Neutrophil (primary cell): Measurements from ENCODE around the gene LMO7.

Experiments
- H3K27ac ChIP-seq: fragments of 200-600 bp; sonication (generic); 2 replicates; pipeline ENCODE4 v1.5.1; 2016; ENCODE audit warnings: mild to moderate bottlenecking, moderate library complexity
- H3K27me3 ChIP-seq: fragments of 200-600 bp; sonication (generic); 2 replicates; pipeline ENCODE4 v1.6.0; 2016; ENCODE audit warnings: mild to moderate bottlenecking
- H3K36me3 ChIP-seq: fragments of 200-600 bp; sonication (generic); 2 replicates; pipeline ENCODE4 v1.5.1; 2017
- H3K4me1 ChIP-seq, 2 experiments: fragments of 200-600 bp in 1 of 2; sonication (generic) in 1 of 2; 1 replicate in 1 of 2; 2 replicates in 1 of 2; pipeline versions ENCODE4 v1.5.1 to v1.6.1; 2013 to 2016; ENCODE audit warnings: low read depth in 1 of 2, low read length in 1 of 2, mild to moderate bottlenecking in 1 of 2, moderate library complexity in 1 of 2; ENCODE audit not compliant: control insufficient read depth in 1 of 2, insufficient read depth in 1 of 2
- H3K4me3 ChIP-seq, 2 experiments: fragments of 200-600 bp in 1 of 2; sonication (generic) in 1 of 2; 1 replicate in 1 of 2; 2 replicates in 1 of 2; pipeline ENCODE4 v1.5.1; 2013 to 2016; ENCODE audit warnings: low read depth in 1 of 2, low read length in 1 of 2, mild to moderate bottlenecking in 1 of 2, moderate library complexity in 1 of 2
- H3K9me3 ChIP-seq: fragments of 200-600 bp; sonication (generic); 2 replicates; pipeline ENCODE4 v1.5.1; 2016
- CTCF ChIP-seq: fragments of 200-600 bp; sonication (generic); IDR thresholded peaks from 2 replicates; pipeline ENCODE4 v1.5.1; 2016; ENCODE audit warnings: antibody characterized with exemption

Gene LMO7

GRCh38 chr13:75635828-75636435 is at the start of gene LMO7:
Gene LMO7 (plus strand): TSS chr13:75636330. CDS start chr13:75636658, 328 bp downstream.
- TF ChIP-seq CTCF, result no peak
- H3K9me3 ChIP-seq, result no peaks in the 10 kb centered on the region
- peak within 1 kb of the TSS; percentile 57 to 60 for H3K4me3 ChIP-seq
- peaks cover 68% of the 10 kb centered on the region for H3K27me3 ChIP-seq
- peaks cover 5 to 16% of the 10 kb centered on the region in 2 experiments for H3K4me1 ChIP-seq
- no peaks in the 10 kb centered on the region for H3K36me3 ChIP-seq
- no peak within 1 kb of the TSS for H3K27ac ChIP-seq

GRCh38 chr13:75587679-75588078 is 48.5 kb upstream of the LMO7 start:
- no peaks in the 10 kb centered on the region for H3K36me3 ChIP-seq
- no peaks in the 10 kb centered on the region for H3K9me3 ChIP-seq
- no peak overlapping the region for H3K4me3 ChIP-seq
- peak overlapping the region; percentile 35 for H3K27ac ChIP-seq
- no peak for TF ChIP-seq CTCF
- peaks cover 8 to 16% of the 10 kb centered on the region in 2 experiments for H3K4me1 ChIP-seq
- no peaks in the 10 kb centered on the region for H3K27me3 ChIP-seq

GRCh38 chr13:75596657-75597182 is 39.4 kb upstream of the LMO7 start:
- Histone ChIP-seq H3K4me1 (no peaks in the 10 kb centered on the region), H3K36me3 (no peaks in the 10 kb centered on the region), H3K27ac (no peak overlapping the region), H3K9me3 (no peaks in the 10 kb centered on the region), H3K27me3 (no peaks in the 10 kb centered on the region), H3K4me3 (no peak overlapping the region)
- no peak for TF ChIP-seq CTCF

GRCh38 chr13:75600371-75600770 is 35.8 kb upstream of the LMO7 start:
- Histone ChIP-seq H3K4me1 (no peaks in the 10 kb centered on the region), H3K4me3 (no peak overlapping the region), H3K27ac (no peak overlapping the region), H3K9me3 (no peaks in the 10 kb centered on the region), H3K27me3 (no peaks in the 10 kb centered on the region), H3K36me3 (peaks cover 4% of the 10 kb centered on the region)
- TF ChIP-seq CTCF, result no peak

- Histone ChIP-seq H3K36me3 (peaks cover 4% of the 10 kb centered on the region), H3K4me1 (no peaks in the 10 kb centered on the region), H3K9me3 (no peaks in the 10 kb centered on the region), H3K27ac (no peak overlapping the region), H3K27me3 (no peaks in the 10 kb centered on the region), H3K4me3 (no peak overlapping the region)
- TF ChIP-seq CTCF, result no peak
These were observed 33.1 kb upstream of the LMO7 start for GRCh38 chr13:75603038-75603437.
